ENCODE results near the gene CHIT1. TPM values are rescaled to one million over a fixed set of nuclear protein-coding genes. Genes with fewer than 3 reads are reported as not detected.

The CHIT1 gene
- total and polyA plus RNA-seq, 2 of the 13 experiments (the other 11 are each of a cell fraction or from before 2014, with no cell fraction given): not detected

DNA sequence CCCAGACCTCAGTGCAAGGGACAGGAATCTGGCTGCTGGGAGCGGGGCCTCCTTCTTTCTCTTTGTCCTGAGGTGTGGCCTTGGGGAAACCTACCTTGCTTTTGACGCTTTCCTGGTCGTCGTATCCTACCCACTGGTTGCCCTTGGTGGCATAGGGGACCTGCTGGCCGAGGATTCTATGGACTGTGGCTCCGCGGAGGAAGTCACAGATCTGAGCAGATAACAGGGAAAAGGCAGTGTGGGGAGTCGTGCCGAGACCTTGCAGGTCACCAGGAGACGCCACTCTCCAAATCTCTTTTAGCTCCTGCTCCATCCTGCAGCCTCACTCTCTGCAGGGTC lies 49.8 kb downstream of the CHIT1 start (continued):
- no peak for TF ChIP-seq HNRNPL (IDR thresholded peaks at IDR 0.05; ENCODE audit: low read depth, low read length)
- no peak for TF ChIP-seq TERF1 (CRISPR knock-in tag; IDR thresholded peaks at IDR 0.05)

GRCh38 chr1:203178821-203179666 lies 50.4 kb downstream of the CHIT1 start:
- FAIRE-seq: no peak
- peaks cover 20% of the 10 kb centered on the region for H3K4me1 ChIP-seq (ENCODE audit: insufficient read depth, low read length)
- H2AFZ ChIP-seq (ENCODE audit: low read length): no peak overlapping the region
- CTCF ChIA-PET (ENCODE audit: low intra/inter-chr PET ratio, low total read pairs): no interaction called here
- DNase-seq (ENCODE audit: low spot score): no peak
- no peaks in the 10 kb centered on the region for H3K36me3 ChIP-seq (replicated peaks in 1 of 2; ENCODE audit: control insufficient read depth in 1 of 2, insufficient read depth in 2 of 2, low read length in 2 of 2)
- no peaks in the 10 kb centered on the region for H3K79me2 ChIP-seq (ENCODE audit: insufficient read depth, low read length)
- no peak overlapping the region; the same call in 1 of the 2 replicates for H3K4me2 ChIP-seq (ENCODE audit: low read depth, low read length)
- ATAC-seq: no peak
- POLR2A ChIA-PET: no interaction called here
- WGBS (ENCODE audit: low lambda C conversion rate): 91% methylated on average over 12 of the region's 14 CpGs
- in situ Hi-C loops (cut with HindIII; ENCODE audit: extremely low pct_ligation_motif_present, low pct_unique_long_range_greater_than_20kb) (no loop called here), intact Hi-C loops (cut with micrococcal nuclease; ENCODE audit: unreplicated experiment) (no loop called here)
- H4K20me1 ChIP-seq (ENCODE audit: insufficient read depth, low read length): no peaks in the 10 kb centered on the region
- BruUV-seq (replicated peaks): no TSS peak
- H3K27me3 ChIP-seq (ENCODE audit: control insufficient read depth in 1 of 2, insufficient read depth in 2 of 2, low read length in 2 of 2): no peaks in the 10 kb centered on the region
- H3K9ac ChIP-seq (ENCODE audit: insufficient read depth, low read depth, low read length): no peak overlapping the region
- no peak overlapping the region for H3K27ac ChIP-seq (ENCODE audit: extremely low read length, insufficient read depth, low read length)
- no peak overlapping the region for H3K4me3 ChIP-seq (replicated peaks in 1 of 3; ENCODE audit: insufficient read depth in 1 of 3, low read depth in 2 of 3, low read length in 3 of 3)
- no peaks in the 10 kb centered on the region for H3K9me3 ChIP-seq (ENCODE audit: low read length)
- TF ChIP-seq YEATS2 (CRISPR knock-in tag; IDR thresholded peaks at IDR 0.05; ENCODE audit: borderline replicate concordance): no peak
- TF ChIP-seq ZNF224 (CRISPR knock-in tag; IDR thresholded peaks at IDR 0.05): no peak
- no peak for TF ChIP-seq ZNF512 (CRISPR knock-in tag; IDR thresholded peaks at IDR 0.05)
- no peak for TF ChIP-seq SNRNP70 (IDR thresholded peaks at IDR 0.05; ENCODE audit: low read depth, low read length)
- TF ChIP-seq ZFY (CRISPR knock-in tag; IDR thresholded peaks at IDR 0.05): no peak
- TF ChIP-seq ZNF713 (CRISPR knock-in tag; IDR thresholded peaks at IDR 0.05): no peak
- no peak for TF ChIP-seq ZNF792 (CRISPR knock-in tag; IDR thresholded peaks at IDR 0.05)
- TF ChIP-seq ZNF460 (CRISPR knock-in tag; IDR thresholded peaks at IDR 0.05; ENCODE audit: borderline replicate concordance): no peak
- TF ChIP-seq MLLT10 (CRISPR knock-in tag; IDR thresholded peaks at IDR 0.05): no peak
- TF ChIP-seq RARA (CRISPR knock-in tag; IDR thresholded peaks at IDR 0.05): no peak
- TF ChIP-seq ATF1 (CRISPR knock-in tag; IDR thresholded peaks at IDR 0.05): no peak
- TF ChIP-seq, protein P1, sequence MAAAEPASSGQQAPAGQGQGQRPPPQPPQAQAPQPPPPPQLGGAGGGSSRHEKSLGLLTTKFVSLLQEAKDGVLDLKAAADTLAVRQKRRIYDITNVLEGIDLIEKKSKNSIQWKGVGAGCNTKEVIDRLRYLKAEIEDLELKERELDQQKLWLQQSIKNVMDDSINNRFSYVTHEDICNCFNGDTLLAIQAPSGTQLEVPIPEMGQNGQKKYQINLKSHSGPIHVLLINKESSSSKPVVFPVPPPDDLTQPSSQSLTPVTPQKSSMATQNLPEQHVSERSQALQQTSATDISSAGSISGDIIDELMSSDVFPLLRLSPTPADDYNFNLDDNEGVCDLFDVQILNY (CRISPR knock-in tag; conservative IDR thresholded peaks at IDR 0.05): no peak
- no peak for TF ChIP-seq CC2D1A (CRISPR knock-in tag; IDR thresholded peaks at IDR 0.05)
- no peak for TF ChIP-seq ZNF788 (CRISPR knock-in tag; IDR thresholded peaks at IDR 0.05; ENCODE audit: borderline replicate concordance)
- TF ChIP-seq, protein P2, sequence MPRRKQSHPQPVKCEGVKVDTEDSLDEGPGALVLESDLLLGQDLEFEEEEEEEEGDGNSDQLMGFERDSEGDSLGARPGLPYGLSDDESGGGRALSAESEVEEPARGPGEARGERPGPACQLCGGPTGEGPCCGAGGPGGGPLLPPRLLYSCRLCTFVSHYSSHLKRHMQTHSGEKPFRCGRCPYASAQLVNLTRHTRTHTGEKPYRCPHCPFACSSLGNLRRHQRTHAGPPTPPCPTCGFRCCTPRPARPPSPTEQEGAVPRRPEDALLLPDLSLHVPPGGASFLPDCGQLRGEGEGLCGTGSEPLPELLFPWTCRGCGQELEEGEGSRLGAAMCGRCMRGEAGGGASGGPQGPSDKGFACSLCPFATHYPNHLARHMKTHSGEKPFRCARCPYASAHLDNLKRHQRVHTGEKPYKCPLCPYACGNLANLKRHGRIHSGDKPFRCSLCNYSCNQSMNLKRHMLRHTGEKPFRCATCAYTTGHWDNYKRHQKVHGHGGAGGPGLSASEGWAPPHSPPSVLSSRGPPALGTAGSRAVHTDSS (CRISPR knock-in tag; conservative IDR thresholded peaks at IDR 0.05): no peak
- no peak for TF ChIP-seq GZF1 (CRISPR knock-in tag; IDR thresholded peaks at IDR 0.05)
- TF ChIP-seq ZNF570 (CRISPR knock-in tag; IDR thresholded peaks at IDR 0.05; ENCODE audit: borderline replicate concordance): no peak
- no peak for TF ChIP-seq RBM22 (optimal IDR thresholded peaks at IDR 0.05; ENCODE audit: low read length)

All from HepG2 (cell line).